Caco-2 (cell line): Measurements from ENCODE around the gene CALHM3. TPM values are rescaled to one million over a fixed set of nuclear protein-coding genes. Genes with fewer than 3 reads are reported as not detected.
"Not testable (repeated sequence)": the region's sequence is repeated elsewhere in the genome, so short reads cannot be mapped to it uniquely, and the experiment has no call there.

Source experiments
- BruUV-seq: library from RNA; stranded (reverse); fragments of 400-500 nt; replicated peaks from 2 replicates; lab custom pipeline; 2021; lab: Mats Ljungman, UMichigan
- CTCF ChIA-PET: fragments of 300-600 bp; sonication (Branson Sonifier 250); formaldehyde crosslinking; loops from one replicate; lab custom pipeline; 2022; ENCODE audit warnings: antibody characterized with exemption; lab: Charles Lee
- POLR2A ChIA-PET: fragments of 300-600 bp; sonication (Branson Sonifier 250); formaldehyde crosslinking; loops from one replicate; lab custom pipeline; 2022; ENCODE audit warnings: antibody characterized with exemption; lab: Charles Lee
- DNase-seq, 2 experiments: peaks; one replicate each; pipeline versions ENCODE4 v3.0.0 to v3.0.0-alpha.2; 2020 to 2022
- H3K27me3 ChIP-seq: replicated peaks from 2 replicates; pipeline ENCODE4 v1.6.0; 2011; ENCODE audit warnings: low read length; ENCODE audit not compliant: control insufficient read depth, insufficient read depth
- H3K36me3 ChIP-seq: 2 replicates; pipeline ENCODE4 v1.5.1; 2011; ENCODE audit warnings: low read length; ENCODE audit not compliant: control insufficient read depth, insufficient read depth
- H3K4me1 ChIP-seq: fragments of 250-450 bp; sonication (Bioruptor Pico); 2 replicates; pipeline ENCODE4 v1.5.1; 2020; ENCODE audit warnings: mild to moderate bottlenecking
- H3K4me3 ChIP-seq: 2 replicates; pipeline ENCODE4 v1.5.1; 2011; ENCODE audit warnings: low read depth, mild to moderate bottlenecking, control low read depth, low read length
- H3K9me3 ChIP-seq: fragments of 250-450 bp; sonication (Bioruptor Pico); 2 replicates; pipeline ENCODE4 v1.5.1; 2020; ENCODE audit warnings: mild to moderate bottlenecking, moderate library complexity
- H3K27ac Mint-ChIP-seq: one replicate; pipeline ENCODE4 v1.8.0; 2022; ENCODE audit warnings: mixed read lengths; ENCODE audit not compliant: unreplicated experiment
- H3K27me3 Mint-ChIP-seq: one replicate; pipeline ENCODE4 v1.8.0; 2022; ENCODE audit warnings: mixed read lengths; ENCODE audit not compliant: insufficient read depth, unreplicated experiment
- H3K36me3 Mint-ChIP-seq: one replicate; pipeline ENCODE4 v1.8.0; 2022; ENCODE audit warnings: mild to moderate bottlenecking, mixed read lengths; ENCODE audit not compliant: insufficient read depth, unreplicated experiment
- H3K4me1 Mint-ChIP-seq: one replicate; pipeline ENCODE4 v1.8.0; 2022; ENCODE audit warnings: low read depth, mixed read lengths; ENCODE audit not compliant: unreplicated experiment
- H3K4me3 Mint-ChIP-seq: one replicate; pipeline ENCODE4 v1.8.0; 2022; ENCODE audit warnings: mild to moderate bottlenecking, moderate library complexity, mixed read lengths; ENCODE audit not compliant: unreplicated experiment
- H3K9me3 Mint-ChIP-seq: one replicate; pipeline ENCODE4 v1.8.0; 2022; ENCODE audit warnings: mixed read lengths; ENCODE audit not compliant: unreplicated experiment
- intact Hi-C: fragments of 100-400 bp; cut with micrococcal nuclease; formaldehyde crosslinking; loops from one replicate; pipeline ENCODE4 v1.10.0; 2022; ENCODE audit not compliant: unreplicated experiment
- total RNA-seq: library from RNA; stranded (reverse); gene quantifications from 2 replicates; pipeline ENCODE4 v1.2.3, GENCODE V29; 2022
- TF ChIP-seq, protein P1 (sequence below), 2 experiments: fragments of 200-600 bp in 1 of 2; IDR thresholded peaks; 1 replicate in 1 of 2; 2 replicates in 1 of 2; pipeline versions ENCODE4 v1.5.1 to v1.8.0; 2011 to 2022; ENCODE audit warnings: antibody characterized with exemption in 1 of 2, control low read depth in 1 of 2, inconsistent platforms in 1 of 2, low read depth in 1 of 2, low read length in 1 of 2, mild to moderate bottlenecking in 1 of 2, moderate library complexity in 1 of 2; ENCODE audit not compliant: insufficient read depth in 1 of 2, severe bottlenecking in 1 of 2, unreplicated experiment in 1 of 2

CALHM3 gene
- total RNA-seq, 1 experiment from 2014 or later = 0.18 TPM

DNA sequence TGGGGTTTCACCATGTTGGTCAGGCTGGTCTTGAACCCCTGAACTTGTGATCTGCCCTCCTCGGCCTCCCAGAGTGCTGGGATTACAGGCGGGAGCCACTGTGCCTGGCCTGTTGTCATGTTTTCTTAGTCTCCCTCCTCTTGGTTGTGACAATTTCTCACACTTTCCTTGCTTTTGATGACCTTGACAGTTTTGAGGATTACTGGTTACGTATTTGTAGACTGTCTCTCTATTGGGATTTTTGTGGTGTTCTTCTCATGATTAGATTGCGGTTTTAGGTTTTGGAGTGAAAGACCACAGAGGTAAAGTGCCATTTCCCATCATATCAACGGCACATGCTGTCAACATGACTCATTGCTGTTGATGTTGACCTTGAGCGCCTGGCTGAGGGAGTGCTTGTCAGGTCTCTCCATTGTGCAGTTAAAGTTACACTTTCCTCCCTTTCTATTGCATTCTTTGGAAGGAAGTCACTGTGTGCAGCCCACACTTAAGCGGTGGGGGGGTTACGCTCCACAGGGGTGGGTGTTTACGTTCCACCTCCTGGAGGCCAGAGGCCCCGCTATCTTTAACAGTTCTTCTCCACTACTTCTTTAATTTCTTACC is 25.2 kb upstream of the CALHM3 start:
- H3K27me3 ChIP-seq = no peaks in the 10 kb centered on the region
- no peak overlapping the region for H3K4me3 ChIP-seq
- Mint-ChIP-seq H3K27ac (no peak overlapping the region), H3K4me1 (peaks cover 7% of the 10 kb centered on the region), H3K4me3 (no peak overlapping the region), H3K9me3 (no peaks in the 10 kb centered on the region), H3K36me3 (no peaks in the 10 kb centered on the region), H3K27me3 (peaks cover 6% of the 10 kb centered on the region)
- TF ChIP-seq, protein P1, sequence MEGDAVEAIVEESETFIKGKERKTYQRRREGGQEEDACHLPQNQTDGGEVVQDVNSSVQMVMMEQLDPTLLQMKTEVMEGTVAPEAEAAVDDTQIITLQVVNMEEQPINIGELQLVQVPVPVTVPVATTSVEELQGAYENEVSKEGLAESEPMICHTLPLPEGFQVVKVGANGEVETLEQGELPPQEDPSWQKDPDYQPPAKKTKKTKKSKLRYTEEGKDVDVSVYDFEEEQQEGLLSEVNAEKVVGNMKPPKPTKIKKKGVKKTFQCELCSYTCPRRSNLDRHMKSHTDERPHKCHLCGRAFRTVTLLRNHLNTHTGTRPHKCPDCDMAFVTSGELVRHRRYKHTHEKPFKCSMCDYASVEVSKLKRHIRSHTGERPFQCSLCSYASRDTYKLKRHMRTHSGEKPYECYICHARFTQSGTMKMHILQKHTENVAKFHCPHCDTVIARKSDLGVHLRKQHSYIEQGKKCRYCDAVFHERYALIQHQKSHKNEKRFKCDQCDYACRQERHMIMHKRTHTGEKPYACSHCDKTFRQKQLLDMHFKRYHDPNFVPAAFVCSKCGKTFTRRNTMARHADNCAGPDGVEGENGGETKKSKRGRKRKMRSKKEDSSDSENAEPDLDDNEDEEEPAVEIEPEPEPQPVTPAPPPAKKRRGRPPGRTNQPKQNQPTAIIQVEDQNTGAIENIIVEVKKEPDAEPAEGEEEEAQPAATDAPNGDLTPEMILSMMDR (IDR thresholded peaks at IDR 0.05; ENCODE audit: insufficient read depth in 1 of 2, low read depth in 1 of 2, low read length in 1 of 2, severe bottlenecking in 1 of 2, unreplicated experiment in 1 of 2) = no peak
- no TSS peak for BruUV-seq
- intact Hi-C loops = no loop called here
- no peaks in the 10 kb centered on the region for H3K36me3 ChIP-seq
- ChIA-PET CTCF (interaction anchor here (0.6 to 0.7 kb wide), 2 partner anchors 11 to 73 kb away, joined by 3 to 5 read pairs; no protein-coding TSS in a partner anchor), POLR2A (no interaction called here)
- no peaks in the 10 kb centered on the region for H3K9me3 ChIP-seq
- DNase-seq = peak in 1 of 2 experiments; percentile 29
- H3K4me1 ChIP-seq = no peaks in the 10 kb centered on the region

DNA sequence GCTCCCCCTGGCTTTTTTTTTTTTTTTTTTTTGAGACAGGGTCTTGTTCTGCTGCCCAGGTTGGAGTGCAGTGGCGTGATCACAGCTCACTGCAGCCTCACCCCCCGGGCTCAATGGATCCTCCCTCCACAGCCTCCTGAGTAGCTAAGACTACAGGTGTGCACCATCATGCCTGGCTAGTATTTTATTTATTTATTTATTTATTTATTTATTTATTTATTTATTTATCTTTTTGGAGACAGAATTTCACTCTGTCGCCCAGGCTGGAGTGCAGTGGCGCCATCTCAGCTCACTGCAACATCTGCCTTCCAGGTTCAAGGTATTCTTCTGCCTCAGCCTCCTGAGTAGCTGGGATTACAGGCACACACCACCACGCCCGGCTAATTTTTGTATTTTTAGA is 24.7 kb upstream of the CALHM3 start:
- intact Hi-C loops, DNase-seq, H3K4me3 ChIP-seq: not testable (repeated sequence)

DNA sequence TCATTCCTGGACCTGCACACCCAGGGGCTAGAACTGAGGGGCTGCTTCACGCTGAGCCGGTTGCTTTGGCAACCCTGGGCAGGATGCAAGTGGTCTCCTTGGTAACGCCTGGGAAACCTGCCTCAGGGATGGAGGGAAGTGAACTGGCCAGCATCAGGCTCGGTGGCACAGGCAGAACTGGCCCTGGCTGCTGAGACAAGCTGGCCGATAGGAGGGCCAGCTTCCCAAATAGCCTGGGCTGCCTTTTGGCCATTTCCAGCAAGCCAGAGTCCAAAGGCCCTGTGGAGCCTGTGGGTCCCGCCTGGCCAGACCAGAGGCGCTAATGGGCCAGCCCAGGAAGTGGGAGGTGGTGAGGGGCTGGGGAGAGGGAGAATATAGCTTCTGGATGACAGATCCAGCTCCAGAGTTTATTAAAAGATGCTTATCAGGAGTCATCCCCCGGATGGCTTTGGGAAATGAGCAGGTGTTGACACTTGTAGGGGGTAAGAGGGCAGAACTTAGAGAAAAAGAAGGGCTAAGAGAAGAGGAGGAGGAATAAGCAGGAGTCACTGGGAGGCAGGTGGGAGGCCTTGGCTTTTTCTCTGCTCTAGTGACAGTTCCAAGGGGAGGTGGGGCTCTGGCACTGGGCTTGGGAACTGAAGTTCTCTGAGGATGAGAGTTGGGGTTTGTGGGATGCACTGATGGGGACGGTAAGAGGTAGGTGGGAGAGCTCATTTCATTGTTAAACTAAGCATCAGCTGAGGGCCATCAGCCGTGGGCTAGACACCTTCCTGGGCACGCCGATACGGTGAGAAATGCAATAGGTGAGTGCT is 24.0 kb upstream of the CALHM3 start:
- peak in 1 of 2 experiments; percentile 26 for DNase-seq
- Mint-ChIP-seq H3K27ac (no peak overlapping the region), H3K36me3 (no peaks in the 10 kb centered on the region), H3K4me1 (peaks cover 7% of the 10 kb centered on the region), H3K4me3 (no peak overlapping the region), H3K27me3 (peaks cover 6% of the 10 kb centered on the region), H3K9me3 (no peaks in the 10 kb centered on the region)
- Histone ChIP-seq H3K9me3 (no peaks in the 10 kb centered on the region), H3K4me3 (no peak overlapping the region), H3K4me1 (no peaks in the 10 kb centered on the region), H3K27me3 (no peaks in the 10 kb centered on the region), H3K36me3 (no peaks in the 10 kb centered on the region)
- ChIA-PET POLR2A (no interaction called here), CTCF (interaction anchor here (0.6 to 0.7 kb wide), 4 partner anchors 10 to 183 kb away, joined by 3 to 6 read pairs (median 4); no protein-coding TSS in a partner anchor)
- TF ChIP-seq, protein P1 (IDR thresholded peaks at IDR 0.05; ENCODE audit: insufficient read depth in 1 of 2, low read depth in 1 of 2, low read length in 1 of 2, severe bottlenecking in 1 of 2, unreplicated experiment in 1 of 2) = no peak
- intact Hi-C loops = no loop called here
- no TSS peak for BruUV-seq

More for the DNA sequence above, 24.7 kb upstream of the CALHM3 start:
- H3K27ac Mint-ChIP-seq, H3K4me1 Mint-ChIP-seq, H3K4me3 Mint-ChIP-seq, POLR2A ChIA-PET, H3K4me1 ChIP-seq, H3K9me3 Mint-ChIP-seq, H3K27me3 ChIP-seq, BruUV-seq, H3K36me3 Mint-ChIP-seq, H3K9me3 ChIP-seq, H3K27me3 Mint-ChIP-seq, H3K36me3 ChIP-seq: not testable (repeated sequence)
- CTCF ChIA-PET = interaction anchor here (0.6 to 0.7 kb wide), 3 partner anchors 25 to 182 kb away, joined by 3 to 6 read pairs (median 5); no protein-coding TSS in a partner anchor
